HG02885 (cell line): ENCODE measurements around the gene CTXN2.

Source experiments
- ATAC-seq: cut with Tn5 transposase; IDR thresholded peaks from one replicate; pipeline ENCODE4 v1.9.1; 2021; ENCODE audit warnings: mild to moderate bottlenecking; ENCODE audit not compliant: unreplicated experiment, poor library complexity

CTXN2 gene

DNA sequence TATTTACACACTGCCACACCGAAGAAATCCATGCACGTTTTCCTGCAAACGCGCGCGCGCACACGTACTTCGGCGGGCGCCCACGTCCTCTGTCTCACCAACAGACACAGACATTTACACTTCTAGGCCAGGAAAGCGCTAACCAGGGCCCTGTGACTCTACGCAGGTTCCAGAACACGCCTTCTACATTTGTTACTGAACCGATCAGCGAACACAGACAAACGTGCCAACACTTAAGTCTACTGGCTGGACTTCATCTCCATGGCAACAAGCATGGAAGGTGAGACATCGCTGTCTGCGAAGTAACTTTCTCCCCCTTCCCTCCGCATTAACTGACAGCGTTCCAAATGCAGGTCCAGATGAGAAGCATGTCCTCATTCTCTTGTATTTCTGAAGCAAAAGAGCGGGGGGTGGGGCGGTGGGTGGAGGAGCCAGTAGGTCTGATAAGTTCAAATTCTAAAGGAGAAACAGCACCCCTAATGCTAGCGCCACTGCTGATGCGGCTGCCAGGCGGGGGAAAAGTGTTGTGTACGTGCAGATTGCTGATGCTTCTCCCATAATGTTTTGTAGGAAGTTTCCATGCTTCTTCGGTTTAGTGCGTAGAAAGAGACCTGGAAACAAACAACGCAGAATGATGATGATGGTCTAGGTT is at the start of gene CTXN2:
Gene CTXN2, plus strand, starts transcription at position 92 of the 652 bp plus-strand sequence. CDS start 9,636 bp downstream, outside the sequence.
- no peak for ATAC-seq

DNA sequence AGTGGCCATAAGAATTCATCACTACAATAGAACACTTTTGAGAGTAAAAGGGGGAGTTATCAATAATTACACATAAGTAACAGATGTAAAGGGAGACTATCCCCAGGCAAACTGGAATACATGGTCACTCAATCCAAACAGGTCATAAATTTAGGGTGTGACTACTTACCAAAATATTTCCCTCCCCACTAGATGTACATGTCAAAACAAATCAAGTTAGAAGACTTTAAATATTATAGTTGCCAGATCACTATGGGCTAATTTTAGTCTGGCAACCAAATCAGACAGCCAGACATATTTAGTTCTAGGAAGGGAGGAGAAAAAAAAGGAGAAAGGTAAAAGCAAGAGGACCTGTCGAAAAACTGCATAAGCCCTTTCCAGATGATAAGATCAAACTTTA is 47.6 kb upstream of the CTXN2 start:
- no peak for ATAC-seq

DNA sequence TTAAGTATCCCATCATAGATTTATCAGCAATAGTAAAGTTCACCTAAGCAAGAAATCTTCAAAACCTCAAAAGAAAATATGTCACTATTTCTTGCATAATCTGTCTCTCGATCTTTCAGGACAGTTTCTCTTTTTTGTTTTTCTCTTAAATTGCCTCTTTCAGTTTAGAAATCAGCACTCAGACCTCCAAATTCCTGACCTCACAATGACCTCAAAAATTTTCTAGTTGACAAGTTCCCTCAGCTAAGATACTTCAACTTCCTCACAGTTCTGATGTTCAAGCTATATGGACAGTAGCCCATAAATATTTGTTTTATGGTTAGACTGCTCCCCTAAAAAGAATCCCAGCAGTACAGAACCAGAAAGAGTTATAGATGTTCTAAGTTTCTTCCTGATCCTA is 46.6 kb upstream of the CTXN2 start:
- peak; percentile 66 for ATAC-seq

DNA sequence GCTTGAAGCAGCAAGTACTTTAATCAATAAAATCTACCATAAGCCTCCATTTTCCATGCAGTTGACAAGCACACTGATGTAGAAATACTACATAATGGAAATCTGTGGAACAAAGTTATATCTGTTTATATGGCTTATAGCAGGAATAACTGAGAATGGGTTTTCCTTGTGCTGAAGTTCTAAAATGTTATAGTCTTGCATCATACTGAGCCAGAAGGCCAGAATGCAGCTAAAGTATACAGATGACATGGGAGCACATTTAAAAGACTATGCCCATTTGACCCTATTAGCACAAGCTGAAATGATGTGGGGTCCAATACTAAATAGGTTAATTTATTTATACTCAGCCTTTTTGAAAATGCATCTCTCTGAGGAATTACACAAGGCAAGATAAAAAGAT is 45.5 kb upstream of the CTXN2 start:
- no peak for ATAC-seq

DNA sequence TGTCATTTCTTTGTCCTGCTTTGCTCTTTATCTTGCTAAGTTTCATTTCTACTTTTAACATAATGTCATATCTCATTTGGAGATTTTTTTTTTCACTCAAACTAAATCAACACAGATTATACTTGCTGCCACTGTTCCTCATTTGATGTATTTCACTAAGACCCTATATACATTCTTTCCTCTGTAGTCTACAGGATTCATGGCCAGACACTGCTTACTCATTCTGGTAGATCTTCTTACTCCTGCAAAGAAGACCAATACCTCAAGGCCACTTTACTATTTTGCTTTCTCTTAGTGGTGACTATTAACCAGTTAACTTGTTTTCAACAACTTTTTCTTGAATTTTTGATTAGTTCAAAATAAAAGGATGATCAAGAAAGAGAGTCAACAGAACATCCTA is 44.1 kb upstream of the CTXN2 start:
- no peak for ATAC-seq

DNA sequence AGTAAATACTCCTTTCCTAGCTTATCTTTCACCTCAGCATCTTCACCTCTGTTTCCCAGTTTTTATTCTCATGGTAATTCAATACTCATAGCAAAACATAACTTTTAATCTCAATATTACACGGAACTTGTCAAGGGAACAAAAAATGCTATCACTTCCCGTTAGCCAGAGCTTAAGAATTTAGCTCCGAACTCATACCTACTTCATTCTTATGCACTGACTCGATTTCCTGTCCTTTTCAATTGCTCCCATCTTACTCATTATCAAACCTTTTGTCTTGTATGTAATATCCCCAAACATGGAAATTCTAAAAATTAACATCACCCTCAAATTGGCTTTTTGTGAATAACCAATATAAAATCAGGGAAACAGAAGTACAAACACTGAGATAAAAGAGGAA is 41.6 kb upstream of the CTXN2 start:
- no peak for ATAC-seq

DNA sequence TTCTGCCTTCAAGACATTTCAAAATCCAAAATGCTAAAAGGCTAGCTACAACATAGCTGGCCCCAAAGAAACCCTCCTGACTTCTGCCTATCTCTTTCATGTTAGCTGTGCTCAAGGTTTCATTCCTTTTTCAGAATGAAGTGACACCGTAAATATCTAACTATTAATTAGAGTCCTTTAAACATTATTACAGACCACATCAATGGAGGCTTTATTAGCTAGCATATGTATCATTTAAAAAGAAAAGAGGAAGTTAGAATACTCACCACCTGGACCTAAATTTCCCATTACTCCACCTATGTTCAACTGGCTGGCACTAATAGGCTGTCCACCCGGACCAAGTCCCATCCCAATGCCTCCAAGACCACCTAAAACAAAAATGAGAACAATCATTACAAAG is 37.9 kb upstream of the CTXN2 start:
- no peak for ATAC-seq

DNA sequence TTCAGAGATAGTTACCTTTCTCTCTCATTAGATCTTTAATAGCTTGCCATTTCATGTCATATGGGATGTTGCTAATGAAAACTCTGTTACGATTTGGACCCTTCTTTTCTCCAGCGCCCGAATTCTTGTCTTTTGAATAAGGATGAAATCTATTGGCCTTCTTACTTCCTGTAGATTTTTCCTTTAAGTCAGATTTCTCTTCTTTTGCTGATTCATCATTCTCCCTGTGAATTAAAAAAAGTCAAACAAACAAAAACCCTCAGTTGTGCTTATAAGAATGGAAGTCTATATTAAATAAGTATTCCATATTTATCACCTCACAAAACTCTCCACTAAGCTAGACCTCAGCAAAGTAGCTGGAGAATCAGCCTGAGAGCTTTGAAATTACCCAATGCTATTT is 22.8 kb upstream of the CTXN2 start:
- ATAC-seq = no peak

DNA sequence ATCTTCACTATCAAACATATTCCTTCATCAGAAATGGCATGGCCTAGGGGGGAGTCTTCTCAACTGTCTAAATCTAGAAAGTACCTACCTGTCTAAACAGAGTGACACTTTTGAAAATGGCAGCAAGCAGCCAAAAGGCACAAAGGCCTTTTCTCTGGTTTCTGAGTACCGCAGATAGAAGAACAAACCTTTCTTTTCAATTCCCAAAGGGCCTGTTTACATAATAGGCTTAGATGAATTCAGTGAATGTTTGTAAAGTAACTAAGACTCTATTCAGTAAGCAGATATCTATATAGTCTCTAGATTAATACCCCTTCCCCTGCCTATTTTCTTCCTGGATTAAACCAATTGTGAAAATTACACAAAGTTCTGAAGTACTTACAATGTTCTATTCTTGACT is 20.5 kb upstream of the CTXN2 start:
- ATAC-seq = no peak

DNA sequence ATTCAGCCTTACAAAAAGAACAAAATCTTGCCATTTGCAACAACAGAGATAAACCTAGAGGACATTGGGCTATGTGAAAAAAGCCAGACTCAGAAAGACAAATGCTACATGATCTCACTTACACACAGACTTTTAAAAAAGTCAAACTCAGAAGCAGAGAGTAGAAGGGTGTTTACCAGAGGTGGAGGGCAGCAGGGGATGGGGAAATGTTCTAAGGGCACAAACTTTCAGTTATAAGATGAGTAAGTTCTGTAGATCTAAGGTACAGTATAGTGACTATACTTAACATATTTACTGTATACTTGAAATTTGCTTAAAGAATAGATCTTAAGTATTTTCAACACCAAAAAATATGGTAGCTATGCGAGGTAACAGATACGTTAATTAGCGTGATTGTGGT is 16.3 kb upstream of the CTXN2 start:
- no peak for ATAC-seq

DNA sequence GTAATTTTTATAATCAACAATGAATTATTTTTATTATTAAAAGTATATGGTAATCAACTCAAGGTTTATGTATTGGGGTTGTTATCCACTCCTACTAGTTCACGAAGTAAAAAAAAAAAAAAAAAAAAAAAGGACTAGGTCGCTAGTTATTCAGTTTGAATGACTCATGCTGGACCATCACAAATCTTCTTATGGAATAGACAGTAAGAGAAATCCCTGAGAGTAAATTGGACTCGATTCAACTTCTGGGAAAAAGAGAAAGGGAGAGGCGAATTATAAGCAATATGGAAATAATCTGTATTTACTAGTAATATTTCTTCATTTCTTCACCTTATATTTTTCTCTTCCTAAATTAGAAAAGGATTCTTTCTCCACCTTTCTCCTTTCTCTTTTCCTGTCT is 15.4 kb upstream of the CTXN2 start:
- ATAC-seq = no peak

DNA sequence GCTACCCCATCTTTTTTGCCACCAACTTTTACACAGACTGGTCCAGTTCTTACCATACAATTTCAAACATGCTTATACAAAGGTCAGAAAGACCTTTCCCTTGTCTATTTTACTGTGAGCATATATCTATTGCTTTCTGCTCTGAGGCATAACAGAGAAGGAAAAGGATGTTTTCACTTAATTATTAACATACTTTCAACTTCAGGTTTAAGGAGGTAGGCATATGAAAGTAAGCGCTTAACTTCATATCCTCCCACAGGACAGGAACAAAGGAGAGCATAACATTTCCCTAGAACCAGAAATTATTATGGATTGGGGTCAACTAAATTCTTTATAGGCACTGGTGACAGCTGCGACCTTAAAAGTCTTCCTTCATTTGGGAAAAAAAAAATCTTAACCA is 14.5 kb upstream of the CTXN2 start:
- ATAC-seq = no peak

DNA sequence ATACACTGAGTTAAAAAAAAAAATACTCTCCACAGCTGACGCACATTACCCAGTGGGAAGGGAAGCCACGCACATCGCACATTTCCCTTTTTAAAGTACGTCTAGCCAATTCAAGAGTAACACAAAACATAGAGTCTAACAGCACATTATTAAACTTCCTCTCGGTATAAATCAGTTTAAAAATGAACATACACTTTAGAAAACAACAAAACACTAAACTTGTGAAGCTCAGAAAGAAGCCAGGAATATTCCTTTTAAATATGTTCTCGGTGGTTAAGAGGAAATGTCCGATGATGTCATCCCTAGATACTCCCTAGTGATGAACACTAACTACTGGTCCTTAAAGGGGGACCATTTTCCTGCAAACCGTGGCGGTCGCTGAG is 14.1 kb upstream of the CTXN2 start:
- ATAC-seq = peak; percentile 67

DNA sequence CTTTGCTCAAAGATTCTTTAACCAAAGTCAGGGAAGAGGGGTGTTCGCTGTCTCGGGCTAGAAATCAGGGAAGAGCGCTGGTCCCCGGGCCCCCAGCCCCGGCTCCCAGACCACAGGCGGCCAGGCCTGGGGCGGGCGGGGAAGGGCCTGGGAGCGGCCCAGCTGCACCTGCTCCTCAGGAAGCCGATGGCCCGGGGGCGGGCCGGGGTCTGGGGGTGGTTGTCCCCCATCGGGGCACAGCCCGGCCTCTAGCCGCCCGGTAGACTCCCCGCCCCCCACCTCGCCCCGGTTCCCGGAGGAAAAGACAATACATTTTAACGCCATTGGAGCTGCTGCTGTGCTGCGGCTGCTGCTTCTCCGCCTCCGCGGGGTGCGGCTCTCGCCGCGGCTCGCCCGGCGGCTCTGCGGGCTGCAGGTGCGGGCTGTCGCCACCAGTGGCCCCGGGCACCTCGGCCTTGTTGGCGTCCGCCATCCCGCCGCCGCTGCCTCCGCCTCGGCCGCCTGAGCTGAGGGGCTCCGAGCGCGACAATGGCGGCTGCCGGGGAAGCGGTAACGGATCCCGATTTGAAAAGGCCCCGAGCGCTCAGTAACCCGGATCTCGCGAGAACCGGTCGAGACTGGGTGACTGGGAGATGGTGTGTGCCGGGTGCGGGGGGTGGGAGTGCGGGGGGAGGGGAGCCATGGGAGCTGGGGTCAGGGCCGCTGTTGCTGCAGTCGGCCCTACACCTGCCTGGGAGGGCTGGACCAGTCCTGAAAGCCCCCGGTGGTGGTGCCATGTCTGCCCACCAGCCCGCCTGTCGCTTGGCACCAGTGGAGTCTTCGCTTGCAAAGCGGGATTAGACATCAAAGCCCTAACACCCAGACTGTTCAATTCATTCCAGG is 13.5 kb upstream of the CTXN2 start, which contains the start of gene MYEF2:
Gene MYEF2, minus strand, starts transcription at position 530 of the 882 bp plus-strand sequence. Its CDS starts 58 bp downstream, at position 472.
- ATAC-seq = peak; percentile 75

DNA sequence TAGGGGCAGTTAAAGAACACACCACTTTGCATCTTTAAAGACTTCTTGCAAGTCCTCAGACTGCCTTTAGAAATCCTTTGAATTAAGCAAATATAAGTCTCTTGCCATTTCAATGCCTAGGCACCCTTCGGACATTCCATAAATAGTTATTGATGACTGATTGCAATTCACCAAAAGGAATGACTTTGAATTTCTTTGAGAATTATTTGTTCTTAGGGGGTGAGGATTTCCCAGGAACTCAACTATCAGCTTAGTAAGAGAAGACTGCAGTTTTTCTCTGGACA is 12.9 kb upstream of the CTXN2 start:
- no peak for ATAC-seq

DNA sequence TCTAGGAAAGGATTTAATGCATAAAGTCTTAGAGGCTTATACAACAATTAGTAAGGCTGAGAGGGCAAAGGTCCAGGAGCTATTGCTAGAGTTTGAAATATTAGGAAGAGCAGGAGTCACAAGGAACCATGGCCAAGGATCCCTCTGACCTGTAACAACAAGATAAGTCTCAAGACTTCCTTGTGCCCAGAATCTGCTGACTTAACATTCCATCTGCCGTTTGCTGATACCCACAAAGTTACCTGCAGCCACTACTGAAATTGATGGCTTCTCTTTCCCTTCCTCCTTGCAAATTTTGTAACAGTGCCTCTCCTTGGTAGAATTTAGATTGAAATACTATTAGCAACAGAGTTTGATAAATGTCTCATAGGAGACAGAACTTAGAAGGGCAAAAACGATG is 8.7 kb upstream of the CTXN2 start:
- ATAC-seq = no peak

DNA sequence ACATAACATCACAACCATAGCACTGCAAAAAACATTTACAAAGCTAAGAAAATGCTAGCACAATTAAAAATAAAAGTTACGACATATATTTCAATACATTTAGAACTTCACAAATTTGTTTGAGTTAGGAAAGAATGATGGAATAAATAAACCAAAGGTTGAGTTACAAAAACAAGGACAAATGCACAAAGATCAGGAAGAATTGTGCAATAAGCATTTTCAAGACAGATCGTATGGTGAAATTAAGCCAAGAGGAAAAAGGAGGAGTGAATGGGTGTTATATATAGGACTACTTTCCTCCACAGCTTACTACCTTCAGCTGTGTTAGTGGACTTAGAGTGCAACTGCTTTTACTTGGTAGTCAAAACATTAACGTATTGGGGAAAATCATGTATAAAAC is 5.9 kb upstream of the CTXN2 start:
- ATAC-seq = no peak

DNA sequence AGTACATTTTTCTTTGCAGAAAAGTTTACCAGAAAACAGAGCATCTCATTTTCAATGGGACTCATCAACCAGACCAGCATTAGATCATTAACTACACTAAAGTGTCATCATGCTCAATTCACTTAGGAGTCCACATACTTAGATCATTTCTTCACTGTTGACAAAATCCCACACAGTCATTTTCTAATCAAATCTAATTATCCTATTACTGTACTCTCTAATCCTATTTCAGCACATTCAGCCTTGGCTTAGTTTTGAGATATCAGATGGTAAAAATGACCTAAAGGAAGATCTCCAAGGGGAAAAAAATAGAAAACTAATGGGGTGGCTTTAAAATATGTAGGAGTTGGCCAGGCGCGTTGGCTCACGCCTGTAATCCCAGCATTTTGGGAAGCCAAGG is 5.2 kb upstream of the CTXN2 start:
- no peak for ATAC-seq

DNA sequence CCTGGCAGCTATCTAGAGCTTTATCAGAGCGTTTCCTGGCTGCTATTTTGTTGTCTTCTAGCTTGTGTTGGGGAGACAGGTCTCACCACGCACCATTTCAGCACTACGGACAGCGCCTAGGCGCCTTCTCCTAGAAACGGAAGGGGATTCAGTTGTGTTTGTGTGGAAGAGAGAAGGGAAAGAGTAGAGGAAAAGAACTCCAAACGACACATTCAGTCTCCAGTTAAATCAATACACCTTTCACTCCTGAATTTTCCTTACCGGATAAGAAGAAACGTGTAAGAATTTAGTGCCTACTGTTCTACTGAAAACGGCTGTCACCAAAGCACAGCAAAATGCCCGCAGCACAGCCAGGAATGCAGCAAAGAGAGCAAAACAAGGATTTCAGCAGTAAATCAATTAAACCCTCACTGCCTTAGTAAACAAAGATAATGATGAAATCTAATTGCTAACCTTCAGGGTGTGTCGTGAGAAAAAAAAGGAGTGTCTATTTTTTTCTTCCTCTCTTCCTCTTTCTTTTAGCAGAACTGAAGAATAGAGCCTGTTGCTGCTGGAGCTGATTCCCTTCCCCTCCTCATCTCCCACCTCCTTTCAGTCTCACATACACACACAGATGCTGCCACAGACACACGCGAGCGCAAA is 412 bp upstream of the CTXN2 start:
- ATAC-seq = no peak

DNA sequence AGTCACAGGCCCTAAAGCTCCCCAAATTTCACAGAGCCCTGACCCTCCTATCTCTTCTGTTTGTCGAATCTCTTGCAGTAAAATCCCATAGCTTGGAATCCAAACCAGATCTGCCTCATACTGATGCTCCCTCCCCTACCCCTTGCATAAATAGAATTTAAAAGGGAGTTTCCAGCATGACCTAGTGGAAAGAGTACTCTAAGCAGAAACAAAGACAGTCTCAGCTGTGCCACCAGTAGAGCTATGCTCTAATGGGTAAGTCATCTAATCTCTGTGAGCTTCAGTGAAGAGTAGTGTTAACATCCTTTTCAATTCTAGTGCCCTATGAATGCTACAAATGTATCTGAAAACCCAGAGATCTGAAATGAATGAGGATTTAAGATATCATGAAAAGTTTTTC is 10.6 kb downstream of the CTXN2 start:
- ATAC-seq = no peak

DNA sequence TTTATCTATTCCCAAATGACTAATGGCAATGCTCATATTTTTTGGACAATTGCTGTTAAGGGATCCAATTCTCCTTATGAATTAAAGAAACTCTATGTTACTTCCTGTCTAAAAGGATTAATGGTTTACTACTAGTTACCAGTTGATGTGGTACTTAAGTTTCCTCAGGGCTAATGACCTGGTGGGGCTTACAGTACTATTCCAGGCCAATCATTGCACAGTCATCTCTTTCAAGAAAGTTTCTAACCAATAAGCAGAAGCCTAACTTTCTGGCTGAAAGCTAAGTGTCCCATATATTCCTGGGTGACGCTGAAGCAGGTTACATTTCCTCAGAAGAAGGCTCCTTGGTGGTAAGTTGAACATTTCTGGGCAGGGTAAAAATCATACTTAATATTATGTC is 14.5 kb downstream of the CTXN2 start, which contains the start of gene SLC12A1:
Gene SLC12A1, plus strand, starts transcription at position 322 of the 400 bp plus-strand sequence. CDS start 1,418 bp downstream, outside the sequence.
- ATAC-seq = no peak
